Psoas muscle (tissue), 8 donors: ENCODE results near the gene ZNHIT6. TPM values are rescaled to one million over a fixed set of nuclear protein-coding genes. Genes with fewer than 3 reads are reported as not detected.
"Not testable (repeated sequence)": the region's sequence is repeated elsewhere in the genome, so short reads cannot be mapped to it uniquely, and the experiment has no call there.

Experiments
- ATAC-seq, 4 donors: fragments of 200-7000 bp; cut with Tn5 transposase; one replicate each; pipeline ENCODE4 v1.9.1; 2020; ENCODE audit warnings: moderate library complexity in 3 of 4, mild to moderate bottlenecking in 2 of 4
- DNase-seq, 2 donors: peaks; one replicate each; pipeline ENCODE4 v3.0.0-alpha.2; 2020
- H3K27ac ChIP-seq: fragments of 200-600 bp; one replicate; pipeline ENCODE4 v1.8.0; 2022
- H3K27me3 ChIP-seq, 3 donors: fragments of 200-600 bp in 1 of 3; one replicate each; pipeline versions ENCODE4 v1.6.1 to v1.8.0; 2013 to 2022; ENCODE audit warnings: low read length in 2 of 3, mild to moderate bottlenecking in 2 of 3, moderate library complexity in 1 of 3; ENCODE audit not compliant: insufficient read depth in 3 of 3
- H3K36me3 ChIP-seq, 2 donors: fragments of 200-600 bp in 1 of 2; one replicate each; pipeline versions ENCODE4 v1.6.1 to v1.8.0; 2013 to 2022; ENCODE audit warnings: low read depth in 1 of 2, mild to moderate bottlenecking in 1 of 2, moderate library complexity in 1 of 2; ENCODE audit not compliant: insufficient read depth in 1 of 2
- H3K4me1 ChIP-seq: fragments of 200-600 bp; one replicate; pipeline ENCODE4 v1.8.0; 2022
- H3K4me3 ChIP-seq: fragments of 200-600 bp; one replicate; pipeline ENCODE4 v1.8.0; 2022; ENCODE audit warnings: mild to moderate bottlenecking
- H3K9me3 ChIP-seq: fragments of 200-600 bp; one replicate; pipeline ENCODE4 v1.8.0; 2022
- CTCF ChIP-seq: fragments of 200-600 bp; IDR thresholded peaks from one replicate; pipeline ENCODE4 v1.8.0; 2022; ENCODE audit warnings: antibody characterized with exemption
- WGBS, 3 donors: extraction: QIAGEN DNeasy Blood & Tissue Kit; methylation state at CpG; one replicate each; pipeline versions ENCODE4 v1.1.6 to v1.1.7; 2013; 5-methylcytosine and 5-hydroxymethylcytosine counted together
- intact Hi-C, 2 donors: fragments of 100-400 bp; cut with DNase I; formaldehyde crosslinking; loops; one replicate each; pipeline versions ENCODE4 v1.11.0 to v1.14.2; 2022
- polyA plus RNA-seq, 3 donors: library from polyadenylated mRNA; stranded (reverse); fragments of 200-250 nt; gene quantifications; one replicate each; pipeline ENCODE4 v1.2.3, GENCODE V29; 2013
- total RNA-seq, 4 donors: library from RNA; stranded (reverse); fragmentation: NEBNext Ultra II Directional in 2 of 4; extraction: Animal tissue kit (Norgen Biotek cat#: 25700) in 2 of 4; gene quantifications; one replicate each; pipeline versions ENCODE4 v1.2.1 to v1.2.4, GENCODE V29; 2021 to 2023
- donor health status: healthy with polysubstance abuse.
- donor health status: DM: no; HTN: no; CAD: no; lungs with moderate emphysema.
- donor health status: Bipolar disorder and iron deficiency.
- donor health status: healthy.
- donor health status: DM: yes; HTN: yes; CAD: no.
- donor health status: DM: no; HTN: no; CAD: no.
- donor health status: DM: no; HTN: no; CAD: no.
- donor health status: DM: yes; HTN: yes; CAD: no.

ZNHIT6 gene
- total and polyA plus RNA-seq, 7 donors, result 3.6 to 13.5 (median 12.3) TPM

- H3K27me3 ChIP-seq, intact Hi-C loops, H3K27ac ChIP-seq, H3K9me3 ChIP-seq, H3K4me1 ChIP-seq, H3K4me3 ChIP-seq, ATAC-seq, DNase-seq: not testable (repeated sequence)
- H3K36me3 ChIP-seq, result peaks cover 0 to 10% of the 10 kb centered on the region in 2 donors
- 92 to 100% (median 96%) methylated on average over 7 of the region's 7 CpGs for whole genome bisulfite sequencing, 3 donors
Observed at GRCh38 chr1:85639920-85640319, 68.3 kb downstream of the ZNHIT6 start.

- DNase-seq (no peak), ATAC-seq (no peak)
- peaks cover 0 to 10% of the 10 kb centered on the region in 2 donors for H3K36me3 ChIP-seq
- WGBS, 3 donors, result 65 to 88% (median 66%) methylated on average over 1 of the region's 1 CpG
- intact Hi-C loops, result no loop called here
- H3K4me1 ChIP-seq, result no peaks in the 10 kb centered on the region
- H3K4me3 ChIP-seq, result no peak overlapping the region
- TF ChIP-seq CTCF, result no peak
- peaks cover 4% of the 10 kb centered on the region for H3K9me3 ChIP-seq
- no peaks in the 10 kb centered on the region for H3K27me3 ChIP-seq
- H3K27ac ChIP-seq, result no peak overlapping the region
Observed at GRCh38 chr1:85638412-85638811, 69.8 kb downstream of the ZNHIT6 start.

- DNase-seq, result no peak
- Histone ChIP-seq H3K36me3 (peaks cover 0 to 2% of the 10 kb centered on the region in 2 donors), H3K9me3 (no peaks in the 10 kb centered on the region), H3K4me3 (no peak overlapping the region), H3K27me3 (no peaks in the 10 kb centered on the region), H3K4me1 (peaks cover 34% of the 10 kb centered on the region), H3K27ac (no peak overlapping the region)
- 94 to 100% (median 98%) methylated on average over 2 of the region's 2 CpGs for WGBS, 3 donors
- ATAC-seq, result no peak
- TF ChIP-seq CTCF, result no peak
- intact Hi-C loops, result no loop called here
Observed at GRCh38 chr1:85630493-85630892, 77.7 kb downstream of the ZNHIT6 start.

GRCh38 chr1:85629532-85629920 lies 78.7 kb downstream of the ZNHIT6 start:
- intact Hi-C loops, result no loop called here
- Histone ChIP-seq H3K4me3 (no peak overlapping the region), H3K27me3 (no peaks in the 10 kb centered on the region), H3K27ac (peak overlapping the region; percentile 68), H3K9me3 (no peaks in the 10 kb centered on the region), H3K36me3 (no peaks in the 10 kb centered on the region), H3K4me1 (peaks cover 34% of the 10 kb centered on the region)
- DNase-seq, result no peak
- TF ChIP-seq CTCF, result no peak
- WGBS, 3 donors, result 57 to 77% (median 72%) methylated on average over 2 of the region's 2 CpGs
- ATAC-seq, result no peak

- ATAC-seq, result peak; percentile 56 to 73 (median 65)
- peak overlapping the region; percentile 68 for H3K27ac ChIP-seq
Observed at GRCh38 chr1:85628791-85629531, 79.3 kb downstream of the ZNHIT6 start.

More at GRCh38 chr1:85628791-85629531, 79.3 kb downstream of the ZNHIT6 start:
- H3K36me3 ChIP-seq, result no peaks in the 10 kb centered on the region
- WGBS, 3 donors, result 55 to 76% (median 59%) methylated on average over 9 of the region's 9 CpGs
- TF ChIP-seq CTCF, result no peak
- H3K27me3 ChIP-seq, result no peaks in the 10 kb centered on the region
- peaks cover 34% of the 10 kb centered on the region for H3K4me1 ChIP-seq
- H3K9me3 ChIP-seq, result no peaks in the 10 kb centered on the region
- intact Hi-C loops, result no loop called here
- H3K4me3 ChIP-seq, result no peak overlapping the region
- DNase-seq, result peak; percentile 37 to 58
